ENCODE measurements around the gene SLC25A24.

The SLC25A24 gene

GRCh38 chr1:108096089-108096488, 104.1 kb downstream of the SLC25A24 start:
- no peak for DNase-seq (ENCODE audit: low spot score)

- no peak for DNase-seq (ENCODE audit: low spot score)
Observed at GRCh38 chr1:108089477-108089876, 110.7 kb downstream of the SLC25A24 start.

GRCh38 chr1:108085628-108086027, 114.5 kb downstream of the SLC25A24 start:
- DNase-seq (ENCODE audit: low spot score) = no peak

- no peak for DNase-seq (ENCODE audit: low spot score)
Observed at GRCh38 chr1:108084866-108085477, 115.2 kb downstream of the SLC25A24 start.

Measured in hematopoietic multipotent progenitor cell treated with erythropoietin and hydrocortisone succinate and interleukin-3 and kit ligand, for 17 days (in vitro differentiated cells).